Caco-2 (cell line): Measurements from ENCODE around the gene OPRPN. TPM values are rescaled to one million over a fixed set of nuclear protein-coding genes. Genes with fewer than 3 reads are reported as not detected.

Experiments
- BruUV-seq: library from RNA; stranded (reverse); fragments of 400-500 nt; replicated peaks from 2 replicates; lab custom pipeline; 2021; lab: Mats Ljungman, UMichigan
- CTCF ChIA-PET: fragments of 300-600 bp; sonication (Branson Sonifier 250); formaldehyde crosslinking; loops from one replicate; lab custom pipeline; 2022; ENCODE audit warnings: antibody characterized with exemption; lab: Charles Lee
- POLR2A ChIA-PET: fragments of 300-600 bp; sonication (Branson Sonifier 250); formaldehyde crosslinking; loops from one replicate; lab custom pipeline; 2022; ENCODE audit warnings: antibody characterized with exemption; lab: Charles Lee
- DNase-seq, 2 experiments: peaks; one replicate each; pipeline versions ENCODE4 v3.0.0 to v3.0.0-alpha.2; 2020 to 2022
- H3K27me3 ChIP-seq: replicated peaks from 2 replicates; pipeline ENCODE4 v1.6.0; 2011; ENCODE audit warnings: low read length; ENCODE audit not compliant: control insufficient read depth, insufficient read depth
- H3K36me3 ChIP-seq: 2 replicates; pipeline ENCODE4 v1.5.1; 2011; ENCODE audit warnings: low read length; ENCODE audit not compliant: control insufficient read depth, insufficient read depth
- H3K4me1 ChIP-seq: fragments of 250-450 bp; sonication (Bioruptor Pico); 2 replicates; pipeline ENCODE4 v1.5.1; 2020; ENCODE audit warnings: mild to moderate bottlenecking
- H3K4me3 ChIP-seq: 2 replicates; pipeline ENCODE4 v1.5.1; 2011; ENCODE audit warnings: low read depth, mild to moderate bottlenecking, control low read depth, low read length
- H3K9me3 ChIP-seq: fragments of 250-450 bp; sonication (Bioruptor Pico); 2 replicates; pipeline ENCODE4 v1.5.1; 2020; ENCODE audit warnings: mild to moderate bottlenecking, moderate library complexity
- H3K27ac Mint-ChIP-seq: one replicate; pipeline ENCODE4 v1.8.0; 2022; ENCODE audit warnings: mixed read lengths; ENCODE audit not compliant: unreplicated experiment
- H3K27me3 Mint-ChIP-seq: one replicate; pipeline ENCODE4 v1.8.0; 2022; ENCODE audit warnings: mixed read lengths; ENCODE audit not compliant: insufficient read depth, unreplicated experiment
- H3K36me3 Mint-ChIP-seq: one replicate; pipeline ENCODE4 v1.8.0; 2022; ENCODE audit warnings: mild to moderate bottlenecking, mixed read lengths; ENCODE audit not compliant: insufficient read depth, unreplicated experiment
- H3K4me1 Mint-ChIP-seq: one replicate; pipeline ENCODE4 v1.8.0; 2022; ENCODE audit warnings: low read depth, mixed read lengths; ENCODE audit not compliant: unreplicated experiment
- H3K4me3 Mint-ChIP-seq: one replicate; pipeline ENCODE4 v1.8.0; 2022; ENCODE audit warnings: mild to moderate bottlenecking, moderate library complexity, mixed read lengths; ENCODE audit not compliant: unreplicated experiment
- H3K9me3 Mint-ChIP-seq: one replicate; pipeline ENCODE4 v1.8.0; 2022; ENCODE audit warnings: mixed read lengths; ENCODE audit not compliant: unreplicated experiment
- CTCF ChIP-seq, 2 experiments: fragments of 200-600 bp in 1 of 2; IDR thresholded peaks; 1 replicate in 1 of 2; 2 replicates in 1 of 2; pipeline versions ENCODE4 v1.5.1 to v1.8.0; 2011 to 2022; ENCODE audit warnings: antibody characterized with exemption in 1 of 2, control low read depth in 1 of 2, inconsistent platforms in 1 of 2, low read depth in 1 of 2, low read length in 1 of 2, mild to moderate bottlenecking in 1 of 2, moderate library complexity in 1 of 2; ENCODE audit not compliant: insufficient read depth in 1 of 2, severe bottlenecking in 1 of 2, unreplicated experiment in 1 of 2
- intact Hi-C: fragments of 100-400 bp; cut with micrococcal nuclease; formaldehyde crosslinking; loops from one replicate; pipeline ENCODE4 v1.10.0; 2022; ENCODE audit not compliant: unreplicated experiment
- total RNA-seq: library from RNA; stranded (reverse); gene quantifications from 2 replicates; pipeline ENCODE4 v1.2.3, GENCODE V29; 2022

Gene OPRPN
- total RNA-seq, 1 experiment from 2014 or later: not detected

DNA sequence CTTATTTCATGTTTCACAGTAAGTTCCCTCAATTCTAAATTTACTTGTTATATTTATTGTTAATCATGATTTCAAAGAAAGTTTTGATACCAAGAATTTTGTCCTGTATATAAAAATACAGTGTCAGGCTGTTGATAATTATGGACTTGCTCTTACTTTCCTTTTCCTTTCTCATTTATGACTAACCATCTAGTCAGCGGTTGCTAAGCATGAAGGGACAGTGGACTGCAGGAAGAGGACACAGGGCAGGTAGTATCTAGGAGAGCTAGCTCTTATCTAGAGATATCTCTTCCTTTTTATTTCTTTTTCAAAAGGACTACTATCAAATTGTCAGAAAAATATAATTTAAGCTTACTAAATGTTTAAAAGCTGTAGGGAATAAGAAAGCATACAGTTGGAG is 1.6 kb downstream of the OPRPN start:
- H3K4me1 Mint-ChIP-seq: no peaks in the 10 kb centered on the region
- BruUV-seq: no TSS peak
- intact Hi-C loops: no loop called here

DNA sequence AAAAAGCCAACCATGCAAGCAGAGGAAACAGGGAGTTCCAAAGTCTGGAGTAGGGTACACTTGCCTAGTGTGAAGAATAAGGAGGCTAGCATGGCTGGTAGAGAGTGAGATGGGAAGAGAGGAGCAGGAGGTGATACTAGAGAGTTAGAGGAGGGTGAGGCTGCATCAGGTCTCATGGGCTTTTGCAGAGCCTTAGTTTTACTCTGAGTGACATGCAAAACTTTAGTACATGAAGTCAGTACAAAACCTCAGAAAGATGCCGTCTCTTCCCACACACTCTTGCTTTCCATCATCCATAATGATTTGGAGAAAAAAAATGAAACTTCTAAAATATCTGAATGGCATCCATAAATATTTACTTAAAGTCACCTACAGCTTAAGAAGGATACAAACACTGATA is 5.0 kb downstream of the OPRPN start:
- DNase-seq: no peak
- no TSS peak for BruUV-seq
- Histone ChIP-seq H3K4me3 (no peak overlapping the region), H3K9me3 (no peaks in the 10 kb centered on the region), H3K4me1 (no peaks in the 10 kb centered on the region), H3K36me3 (no peaks in the 10 kb centered on the region), H3K27me3 (no peaks in the 10 kb centered on the region)
- Mint-ChIP-seq H3K9me3 (no peaks in the 10 kb centered on the region), H3K4me3 (no peak overlapping the region), H3K4me1 (no peaks in the 10 kb centered on the region), H3K27ac (no peak overlapping the region), H3K36me3 (no peaks in the 10 kb centered on the region), H3K27me3 (peaks cover 4% of the 10 kb centered on the region)
- POLR2A ChIA-PET: no interaction called here
- CTCF ChIA-PET: no interaction called here
- TF ChIP-seq CTCF (IDR thresholded peaks at IDR 0.05; ENCODE audit: insufficient read depth in 1 of 2, low read depth in 1 of 2, low read length in 1 of 2, severe bottlenecking in 1 of 2, unreplicated experiment in 1 of 2): no peak
- intact Hi-C loops: no loop called here

More for the DNA sequence above, 1.6 kb downstream of the OPRPN start:
- Histone ChIP-seq H3K27me3 (no peaks in the 10 kb centered on the region), H3K9me3 (no peaks in the 10 kb centered on the region), H3K4me3 (no peak overlapping the region), H3K4me1 (no peaks in the 10 kb centered on the region), H3K36me3 (no peaks in the 10 kb centered on the region)
- CTCF ChIA-PET: no interaction called here
- no peaks in the 10 kb centered on the region for H3K9me3 Mint-ChIP-seq
- H3K4me3 Mint-ChIP-seq: no peak overlapping the region
- no peak overlapping the region for H3K27ac Mint-ChIP-seq
- H3K36me3 Mint-ChIP-seq: no peaks in the 10 kb centered on the region
- H3K27me3 Mint-ChIP-seq: peaks cover 7% of the 10 kb centered on the region
- DNase-seq: no peak
- POLR2A ChIA-PET: no interaction called here
- TF ChIP-seq CTCF (IDR thresholded peaks at IDR 0.05; ENCODE audit: insufficient read depth in 1 of 2, low read depth in 1 of 2, low read length in 1 of 2, severe bottlenecking in 1 of 2, unreplicated experiment in 1 of 2): no peak

- Mint-ChIP-seq H3K9me3 (no peaks in the 10 kb centered on the region), H3K27ac (no peak overlapping the region), H3K36me3 (no peaks in the 10 kb centered on the region), H3K4me1 (no peaks in the 10 kb centered on the region), H3K27me3 (peaks cover 4% of the 10 kb centered on the region), H3K4me3 (no peak overlapping the region)
- CTCF ChIA-PET: no interaction called here
- H3K4me1 ChIP-seq: no peaks in the 10 kb centered on the region
- intact Hi-C loops: no loop called here
- no peak for DNase-seq
- H3K36me3 ChIP-seq: no peaks in the 10 kb centered on the region
- POLR2A ChIA-PET: no interaction called here
- TF ChIP-seq CTCF (IDR thresholded peaks at IDR 0.05; ENCODE audit: insufficient read depth in 1 of 2, low read depth in 1 of 2, low read length in 1 of 2, severe bottlenecking in 1 of 2, unreplicated experiment in 1 of 2): no peak
- BruUV-seq: no TSS peak
- no peak overlapping the region for H3K4me3 ChIP-seq
- H3K9me3 ChIP-seq: no peaks in the 10 kb centered on the region
- no peaks in the 10 kb centered on the region for H3K27me3 ChIP-seq
These were observed 8.0 kb downstream of the OPRPN start for GRCh38 chr4:70405765-70406164.
